Medulla oblongata (tissue), 1 donor: Measurements from ENCODE around the gene FKRP.
"Not testable (repeated sequence)": the region's sequence is repeated elsewhere in the genome, so short reads cannot be mapped to it uniquely, and the experiment has no call there.

Experiments
- DNase-seq: peaks from one replicate; pipeline ENCODE4 v3.0.0-alpha.2; 2015; ENCODE audit errors: extremely low spot score

The FKRP gene

GRCh38 chr19:46755853-46756543, 10.1 kb downstream of the FKRP start:
- DNase-seq = no peak

- DNase-seq = no peak
Measured at GRCh38 chr19:46756544-46756888, 10.7 kb downstream of the FKRP start.

- DNase-seq = no peak
Measured at GRCh38 chr19:46759206-46759605, 13.3 kb downstream of the FKRP start.

GRCh38 chr19:46759817-46760333, 14.0 kb downstream of the FKRP start:
- DNase-seq = no peak

- DNase-seq = no peak
Measured at GRCh38 chr19:46760363-46760762, 14.5 kb downstream of the FKRP start.

- DNase-seq = not testable (repeated sequence)
Measured at GRCh38 chr19:46760897-46761296, 15.0 kb downstream of the FKRP start.

GRCh38 chr19:46761418-46761831, 15.6 kb downstream of the FKRP start:
- no peak for DNase-seq

- DNase-seq = no peak
Measured at GRCh38 chr19:46762245-46762890, 16.5 kb downstream of the FKRP start.

GRCh38 chr19:46764817-46765291, 19.0 kb downstream of the FKRP start:
- no peak for DNase-seq

GRCh38 chr19:46766569-46767317, 20.9 kb downstream of the FKRP start:
- DNase-seq = no peak

GRCh38 chr19:46768746-46769145, 22.9 kb downstream of the FKRP start:
- DNase-seq = not testable (repeated sequence)

- no peak for DNase-seq
Measured at GRCh38 chr19:46772170-46773017, 26.5 kb downstream of the FKRP start.

- DNase-seq = no peak
Measured at GRCh38 chr19:46773018-46773399, 27.2 kb downstream of the FKRP start.

GRCh38 chr19:46775642-46776258, 29.9 kb downstream of the FKRP start:
- no peak for DNase-seq

- DNase-seq = no peak
Measured at GRCh38 chr19:46776927-46777911, 31.4 kb downstream of the FKRP start.

- DNase-seq = not testable (repeated sequence)
Measured at GRCh38 chr19:46777956-46778645, 32.2 kb downstream of the FKRP start.

- no peak for DNase-seq
Measured at GRCh38 chr19:46782355-46783019, 36.6 kb downstream of the FKRP start.

- no peak for DNase-seq
Measured at GRCh38 chr19:46783670-46784069, 37.8 kb downstream of the FKRP start.
